Cardiac fibroblast (primary cell): ENCODE measurements around the gene OR6P1.

Experiments used
- DNase-seq, 2 donors: peaks; one replicate each; pipeline versions ENCODE4 v3.0.0 to v3.0.0-alpha.2; 2010; ENCODE audit warnings: low read depth in 2 of 2
- H3K4me3 ChIP-seq, 2 donors: replicated peaks in 1 of 2; 1 replicate in 1 of 2; 2 replicates in 1 of 2; pipeline ENCODE4 v1.5.1; 2011; ENCODE audit warnings: low read depth in 2 of 2, low read length in 2 of 2, mild to moderate bottlenecking in 2 of 2, moderate library complexity in 1 of 2
- CTCF ChIP-seq: IDR thresholded peaks from one replicate; pipeline ENCODE4 v1.5.1; 2011; ENCODE audit warnings: low read depth, mild to moderate bottlenecking, low read length, inconsistent platforms

OR6P1 gene

GRCh38 chr1:158570480-158570879 lies at the start of gene OR6P1:
Gene OR6P1, minus strand, starts transcription at chr1:158570580. Its CDS starts 6,976 bp downstream, at chr1:158563604.
- no peak for TF ChIP-seq CTCF
- no peak within 1 kb of the TSS for H3K4me3 ChIP-seq
- DNase-seq: no peak

GRCh38 chr1:158613764-158614163 lies 43.4 kb upstream of the OR6P1 start:
- no peak overlapping the region for H3K4me3 ChIP-seq
- no peak for DNase-seq
- TF ChIP-seq CTCF: no peak

GRCh38 chr1:158611916-158612315 lies 41.5 kb upstream of the OR6P1 start:
- no peak overlapping the region for H3K4me3 ChIP-seq
- no peak for TF ChIP-seq CTCF
- DNase-seq: no peak

- DNase-seq: no peak
- no peak overlapping the region for H3K4me3 ChIP-seq
- TF ChIP-seq CTCF: no peak
Observed at GRCh38 chr1:158607296-158607695, 36.9 kb upstream of the OR6P1 start.

- no peak within 1 kb of the TSS for H3K4me3 ChIP-seq
- no peak for DNase-seq
- TF ChIP-seq CTCF: no peak
Observed at GRCh38 chr1:158604968-158605367, 34.6 kb upstream of the OR6P1 start, which contains the start of gene OR10Z1. Gene OR10Z1, plus strand, starts transcription at chr1:158605268. Its CDS starts 1,171 bp downstream, at chr1:158606439.

GRCh38 chr1:158600735-158601134 lies 30.4 kb upstream of the OR6P1 start:
- no peak for DNase-seq
- TF ChIP-seq CTCF: no peak
- H3K4me3 ChIP-seq: no peak overlapping the region

- no peak for DNase-seq
- no peak overlapping the region for H3K4me3 ChIP-seq
- no peak for TF ChIP-seq CTCF
Observed at GRCh38 chr1:158586942-158587341, 16.6 kb upstream of the OR6P1 start.
